ENCODE data around the gene UBE2N. TPM values are rescaled to one million over a fixed set of nuclear protein-coding genes. Genes with fewer than 3 reads are reported as not detected.

The UBE2N gene
- total RNA-seq, 1 experiment from 2014 or later, result 74.4 TPM

GRCh38 chr12:93381161-93381975 is 60.4 kb downstream of the UBE2N start:
- no peak for DNase-seq (ENCODE audit: low read depth)

DNA sequence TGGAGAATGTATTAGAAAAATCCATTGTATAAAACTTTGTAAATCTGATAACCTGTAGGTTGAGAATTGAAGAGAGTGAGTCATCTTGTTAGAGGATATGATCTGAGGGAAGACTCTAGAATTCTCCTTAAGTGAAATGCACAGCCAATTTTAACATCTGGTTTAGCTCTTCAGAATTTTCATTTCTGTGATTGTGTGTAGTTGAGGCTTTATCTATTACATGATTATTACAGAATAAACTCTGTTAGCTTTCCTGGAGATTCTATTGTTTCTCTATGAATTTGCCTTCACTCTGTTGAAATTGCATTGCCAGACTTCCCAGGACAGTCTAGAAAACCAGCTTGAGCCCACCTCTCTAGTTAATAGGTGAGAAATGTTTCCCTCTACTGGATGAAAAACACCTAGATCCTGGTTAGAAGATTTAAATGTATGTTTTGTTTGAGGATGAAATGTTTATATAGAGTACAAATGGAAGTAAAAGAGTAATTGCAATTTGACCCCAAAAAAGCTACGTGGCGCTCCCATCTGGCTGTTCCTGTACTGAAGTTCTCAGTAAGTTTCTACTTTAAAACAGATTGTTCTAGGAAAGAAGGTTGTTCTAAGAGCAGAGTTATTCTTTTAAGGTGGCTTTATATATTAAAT is 61.1 kb downstream of the UBE2N start:
- DNase-seq (ENCODE audit: low read depth), result peak; percentile 34

GRCh38 chr12:93379981-93380361 is 61.8 kb downstream of the UBE2N start:
- no peak for DNase-seq (ENCODE audit: low read depth)

- peak; percentile 23 for DNase-seq (ENCODE audit: low read depth)
Observed at GRCh38 chr12:93379326-93379980, 62.3 kb downstream of the UBE2N start.

DNA sequence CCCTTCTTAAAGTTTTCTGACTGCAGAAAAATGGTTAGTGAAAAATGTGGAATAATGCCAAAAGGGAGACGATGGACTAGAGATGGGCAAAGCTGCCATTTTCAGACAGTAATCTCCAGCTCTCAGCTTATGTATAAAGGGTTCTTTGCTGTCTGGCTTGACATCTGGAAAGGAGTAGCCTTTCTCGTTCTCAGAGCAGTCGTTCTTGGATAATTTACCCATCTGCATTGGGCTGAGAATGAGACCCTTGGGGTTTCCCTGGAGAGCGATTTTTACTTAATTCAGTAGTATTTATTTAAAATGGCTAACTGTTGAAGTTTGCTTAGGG is 62.8 kb downstream of the UBE2N start:
- no peak for DNase-seq (ENCODE audit: low read depth)

DNA sequence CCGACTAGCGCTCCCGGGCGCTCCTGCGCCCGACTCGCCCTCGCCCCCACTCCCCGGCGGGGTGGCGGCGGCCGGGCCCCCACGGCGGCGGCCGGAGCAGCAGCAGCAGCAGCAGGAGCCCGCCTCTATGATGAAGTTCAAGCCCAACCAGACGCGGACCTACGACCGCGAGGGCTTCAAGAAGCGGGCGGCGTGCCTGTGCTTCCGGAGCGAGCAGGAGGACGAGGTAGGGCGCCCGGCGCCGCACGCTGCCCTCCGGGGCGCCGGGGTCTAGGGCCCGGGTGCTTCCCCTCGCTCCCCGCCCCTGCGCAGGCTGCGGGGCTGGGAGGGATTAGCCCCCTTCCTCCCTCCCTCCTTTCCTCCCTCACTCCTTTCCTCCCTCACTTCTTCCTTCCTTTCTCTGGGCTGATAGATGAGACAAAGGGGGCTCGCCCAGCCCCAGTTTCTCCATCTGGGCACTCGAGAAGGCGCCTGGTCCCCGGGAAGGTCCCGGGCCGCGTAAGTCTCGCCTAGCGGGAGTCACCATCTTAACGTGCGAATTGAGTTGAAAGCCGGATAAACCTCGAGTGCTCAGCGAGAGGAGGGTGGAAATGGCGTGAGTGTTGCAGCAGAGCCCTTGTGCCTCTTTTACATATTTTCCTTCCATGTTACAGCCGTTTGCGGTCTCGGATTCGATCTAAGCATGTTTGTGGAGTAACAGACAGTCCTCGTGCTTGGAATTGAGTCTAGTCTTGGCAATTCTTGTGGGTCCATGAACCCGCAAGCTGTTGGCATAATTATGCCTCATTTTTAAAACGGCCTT is 63.4 kb downstream of the UBE2N start:
- DNase-seq (ENCODE audit: low read depth), result peak; percentile 71

GRCh38 chr12:93377252-93378195 is 64.2 kb downstream of the UBE2N start, which contains the start of gene NUDT4:
Gene NUDT4 (plus strand): TSS chr12:93377925. CDS start chr12:93378323, 398 bp downstream.
- peak; percentile 93 for DNase-seq (ENCODE audit: low read depth)

- DNase-seq (ENCODE audit: low read depth), result peak; percentile 26
Observed at GRCh38 chr12:93376436-93377251, 65.1 kb downstream of the UBE2N start.

DNA sequence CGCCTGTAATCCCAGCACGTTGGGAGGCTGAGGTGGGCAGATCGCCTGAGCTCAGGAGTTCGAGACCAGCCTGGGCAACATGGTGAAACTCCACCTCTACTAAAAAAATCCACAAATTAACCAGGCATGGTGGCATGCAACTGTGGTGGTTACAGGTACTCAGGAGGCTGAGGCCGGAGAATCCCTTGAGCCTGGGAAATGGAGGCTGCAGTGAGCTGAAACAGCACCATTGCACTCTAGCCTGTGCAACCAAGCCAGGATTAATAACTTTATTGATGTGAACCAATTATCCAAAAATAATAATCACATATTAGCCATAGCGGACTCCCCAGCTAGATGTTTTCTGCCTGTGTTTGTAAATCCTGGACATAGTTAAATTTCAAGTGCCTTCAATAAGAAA is 65.8 kb downstream of the UBE2N start:
- DNase-seq (ENCODE audit: low read depth), result no peak

GRCh38 chr12:93373961-93374656 is 67.6 kb downstream of the UBE2N start:
- no peak for DNase-seq (ENCODE audit: low read depth)

GRCh38 chr12:93370947-93371346 is 70.8 kb downstream of the UBE2N start:
- no peak for DNase-seq (ENCODE audit: low read depth)

GRCh38 chr12:93369505-93369904 is 72.2 kb downstream of the UBE2N start:
- DNase-seq (ENCODE audit: low read depth), result no peak

DNA sequence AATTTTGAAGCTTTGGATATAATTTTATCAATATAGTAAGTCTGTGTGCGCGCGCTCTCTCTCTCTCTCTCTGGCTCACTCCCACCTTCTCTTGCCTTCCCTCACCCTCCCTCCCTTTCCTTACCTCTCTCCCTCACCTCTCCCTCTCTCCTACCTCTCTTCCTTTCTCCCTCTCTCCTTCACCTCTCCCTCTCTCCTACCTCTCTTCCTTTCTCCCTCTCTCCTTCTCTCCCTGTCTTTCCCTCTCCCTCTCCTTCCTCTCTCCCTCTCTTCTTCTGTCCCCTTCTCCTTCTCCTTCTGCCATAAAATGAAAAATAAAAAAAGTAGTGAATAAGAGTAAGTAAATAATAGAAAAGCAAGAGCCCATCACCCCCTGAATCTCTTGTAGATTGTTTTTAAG is 73.0 kb downstream of the UBE2N start:
- no peak for DNase-seq (ENCODE audit: low read depth)

GRCh38 chr12:93366422-93366821 is 75.3 kb downstream of the UBE2N start:
- DNase-seq (ENCODE audit: low read depth), result no peak

DNA sequence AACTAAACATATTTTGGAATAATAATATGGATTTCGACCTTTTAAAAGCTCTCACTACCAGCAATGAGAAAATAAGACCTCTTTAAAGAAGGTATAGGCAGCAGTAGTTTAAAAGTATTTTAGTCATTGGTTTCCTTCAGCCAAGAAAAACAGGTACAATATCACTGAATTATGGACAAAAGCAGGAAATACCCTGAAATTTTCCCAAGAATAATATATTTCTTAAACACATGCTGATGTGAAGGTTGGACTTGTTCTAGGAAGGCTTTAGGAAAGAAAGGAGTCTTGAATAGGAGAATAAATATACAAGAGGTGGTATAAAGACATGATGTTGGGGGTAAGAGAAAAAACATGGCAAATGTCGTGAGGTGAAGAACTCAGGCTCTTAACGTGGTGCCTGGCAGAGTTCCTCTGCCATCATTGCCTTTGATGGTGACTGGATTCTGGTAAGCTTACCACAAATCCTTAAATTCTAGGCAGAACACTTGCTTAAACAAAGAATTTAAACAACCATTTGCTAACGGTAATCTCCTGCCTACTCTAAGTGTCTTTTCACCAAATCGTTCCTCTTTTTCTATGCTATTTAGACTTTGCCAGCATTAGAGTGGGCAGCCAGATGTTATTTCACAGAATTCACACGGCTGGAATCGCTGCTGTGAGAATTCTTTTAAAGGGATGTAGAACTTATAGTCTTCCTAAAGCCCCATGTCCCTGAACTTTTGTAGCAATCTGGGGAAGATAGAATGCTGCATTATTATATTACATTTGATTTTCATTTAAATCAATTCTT is 75.9 kb downstream of the UBE2N start:
- DNase-seq (ENCODE audit: low read depth), result no peak

GRCh38 chr12:93363841-93364297 is 77.9 kb downstream of the UBE2N start:
- no peak for DNase-seq (ENCODE audit: low read depth)

DNA sequence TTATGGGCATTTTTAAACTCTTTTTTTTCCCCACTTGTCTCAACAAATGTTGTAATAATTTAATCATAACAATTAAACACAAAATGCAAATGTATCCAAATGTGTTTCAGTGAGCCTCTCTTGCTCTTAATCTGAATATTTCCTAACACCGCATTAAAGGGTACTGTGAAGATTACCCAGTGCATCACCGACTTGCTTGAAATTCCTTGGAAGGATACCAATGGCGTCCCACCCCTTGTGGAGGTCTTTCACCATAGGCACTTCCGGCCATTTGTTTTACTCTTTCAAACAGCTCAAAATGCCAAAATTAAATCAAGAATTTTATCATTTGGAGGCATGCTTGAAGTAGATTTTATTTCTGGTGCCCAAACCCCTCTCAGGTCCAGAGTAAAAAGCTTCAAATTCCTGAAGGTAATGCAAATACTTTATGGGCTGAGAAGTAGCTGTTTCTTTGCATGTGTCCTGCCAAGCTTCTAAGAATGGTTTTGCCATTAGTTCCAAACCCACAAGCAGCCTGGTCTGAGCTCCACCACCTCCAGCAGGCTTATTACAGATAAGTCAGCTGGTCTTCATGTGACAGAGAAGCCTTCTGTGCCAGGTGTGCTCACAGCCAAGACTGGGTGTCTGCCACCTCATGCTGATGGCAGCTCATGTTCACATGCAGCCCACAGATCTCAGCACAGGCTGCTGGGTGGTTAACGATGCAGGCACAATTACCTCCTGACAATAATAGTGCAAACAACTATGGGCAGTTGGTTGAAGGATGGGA is 80.4 kb downstream of the UBE2N start:
- DNase-seq (ENCODE audit: low read depth), result peak; percentile 61

Data from LHCN-M2 (cell line).